H1 (cell line): Measurements from ENCODE around the gene ZNRF3. TPM values are rescaled to one million over a fixed set of nuclear protein-coding genes. Genes with fewer than 3 reads are reported as not detected.

Experiments
- CTCF ChIA-PET: fragments of 300-600 bp; sonication (Branson Sonifier 250); formaldehyde crosslinking; loops from one replicate; lab custom pipeline; 2021; ENCODE audit not compliant: partially characterized antibody; lab: Charles Lee
- POLR2A ChIA-PET: fragments of 300-600 bp; sonication (Branson Sonifier 250); formaldehyde crosslinking; loops from one replicate; lab custom pipeline; 2021; ENCODE audit warnings: inconsistent platforms; ENCODE audit not compliant: partially characterized antibody; lab: Charles Lee
- DNase-seq, 2 experiments: peaks; one replicate each; pipeline versions ENCODE4 v3.0.0 to v3.0.0-alpha.2; 2010 to 2022; ENCODE audit warnings: low spot score in 2 of 2, low read depth in 1 of 2, mixed read lengths in 1 of 2
- FAIRE-seq: peaks from 2 replicates; lab custom pipeline; 2011; peaks lifted over from hg19 to GRCh38; lab: Jason Lieb, UNC
- H2AFZ ChIP-seq: 2 replicates; pipeline ENCODE4 v1.8.1; 2012; ENCODE audit warnings: low read length, inconsistent platforms
- H2AK5ac ChIP-seq: 2 replicates; pipeline ENCODE4 v1.6.1; 2013; ENCODE audit warnings: low read depth, low read length
- H2BK120ac ChIP-seq: replicated peaks from 2 replicates; pipeline ENCODE3; 2013; ENCODE audit warnings: low read depth, low read length, inconsistent platforms
- H2BK12ac ChIP-seq: 2 replicates; pipeline ENCODE4 v1.6.1; 2013; ENCODE audit warnings: low read depth, low read length
- H2BK15ac ChIP-seq: 2 replicates; pipeline ENCODE4 v1.6.1; 2013; ENCODE audit warnings: low read length
- H2BK20ac ChIP-seq: 2 replicates; pipeline ENCODE4 v1.6.1; 2013; ENCODE audit warnings: low read length
- H2BK5ac ChIP-seq: 2 replicates; pipeline ENCODE4 v1.6.1; 2013; ENCODE audit warnings: low read depth, low read length
- H3K14ac ChIP-seq: 2 replicates; pipeline ENCODE4 v1.6.1; 2013; ENCODE audit warnings: inconsistent platforms; ENCODE audit not compliant: insufficient read length
- H3K18ac ChIP-seq: 2 replicates; pipeline ENCODE4 v1.6.1; 2013; ENCODE audit warnings: low read length; ENCODE audit errors: extremely low read depth
- H3K23ac ChIP-seq: 2 replicates; pipeline ENCODE4 v1.6.1; 2013; ENCODE audit warnings: inconsistent platforms; ENCODE audit not compliant: insufficient read length
- H3K23me2 ChIP-seq: 2 replicates; pipeline ENCODE4 v1.6.1; 2013; ENCODE audit warnings: low read depth, low read length
- H3K27ac ChIP-seq: 2 replicates; pipeline ENCODE4 v1.6.1; 2011; ENCODE audit warnings: low read depth, low read length, inconsistent platforms
- H3K27me3 ChIP-seq, 4 experiments: replicated peaks in 1 of 4; 1 replicate in 1 of 4; 2 replicates in 3 of 4; pipeline versions ENCODE4 v1.6.1 to v1.8.1; 2011 to 2013; ENCODE audit warnings: low read length in 3 of 4, mild to moderate bottlenecking in 3 of 4, inconsistent platforms in 2 of 4, mixed read lengths in 2 of 4, moderate library complexity in 1 of 4; ENCODE audit not compliant: control insufficient read depth in 3 of 4, insufficient read depth in 3 of 4; ENCODE audit errors: extremely low read depth in 1 of 4
- H3K36me3 ChIP-seq, 4 experiments: 2 replicates each; pipeline versions ENCODE4 v1.6.1 to v1.8.1; 2011 to 2013; ENCODE audit warnings: mild to moderate bottlenecking in 4 of 4, low read length in 3 of 4, moderate library complexity in 2 of 4, control low read depth in 1 of 4, inconsistent platforms in 1 of 4; ENCODE audit not compliant: insufficient read depth in 4 of 4, control insufficient read depth in 2 of 4
- H3K4ac ChIP-seq: replicated peaks from 2 replicates; pipeline ENCODE3; 2013; ENCODE audit warnings: low read length, low read depth, mixed read lengths, inconsistent platforms; ENCODE audit not compliant: insufficient read length
- H3K4me1 ChIP-seq, 4 experiments: replicated peaks in 1 of 4; 1 replicate in 1 of 4; 2 replicates in 3 of 4; pipeline versions ENCODE4 v1.6.1 to v1.8.1; 2011 to 2013; ENCODE audit warnings: low read length in 3 of 4, inconsistent platforms in 2 of 4, mixed read lengths in 1 of 4; ENCODE audit not compliant: insufficient read depth in 4 of 4, control insufficient read depth in 3 of 4
- H3K4me2 ChIP-seq, 2 experiments: 2 replicates each; pipeline versions ENCODE4 v1.6.1 to v1.8.1; 2011 to 2013; ENCODE audit warnings: low read depth in 2 of 2, low read length in 2 of 2, control low read depth in 1 of 2, inconsistent platforms in 1 of 2, mild to moderate bottlenecking in 1 of 2; ENCODE audit not compliant: insufficient read depth in 1 of 2
- H3K4me3 ChIP-seq, 4 experiments: fragments of 200-600, 300-600 bp in 1 of 4; sonication (generic), shearing (Covaris generic), sonication (Bioruptor Twin) in 1 of 4; 2 replicates each; pipeline versions ENCODE4 v1.5.1 to v1.8.1; 2011 to 2016; ENCODE audit warnings: low read length in 4 of 4, low read depth in 3 of 4, control low read depth in 2 of 4, inconsistent platforms in 2 of 4, mild to moderate bottlenecking in 2 of 4, mixed read lengths in 1 of 4, moderate library complexity in 1 of 4; ENCODE audit not compliant: insufficient read depth in 2 of 4; ENCODE audit errors: extremely low read depth in 1 of 4
- H3K56ac ChIP-seq: replicated peaks from 2 replicates; pipeline ENCODE3; 2013; ENCODE audit warnings: low read depth, mild to moderate bottlenecking, mixed read lengths, low read length, inconsistent platforms; ENCODE audit not compliant: insufficient read length
- H3K79me1 ChIP-seq: 2 replicates; pipeline ENCODE4 v1.6.1; 2013; ENCODE audit warnings: low read depth, low read length, control low read depth
- H3K79me2 ChIP-seq, 2 experiments: 2 replicates each; pipeline versions ENCODE4 v1.6.1 to v1.8.1; 2012 to 2013; ENCODE audit warnings: low read length in 2 of 2, mild to moderate bottlenecking in 2 of 2, inconsistent platforms in 1 of 2; ENCODE audit not compliant: insufficient read depth in 2 of 2, control insufficient read depth in 1 of 2
- H3K9ac ChIP-seq, 4 experiments: replicated peaks in 1 of 4; 1 replicate in 1 of 4; 2 replicates in 3 of 4; pipeline versions ENCODE4 v1.6.1 to v1.8.1; 2011 to 2013; ENCODE audit warnings: low read depth in 3 of 4, low read length in 3 of 4, control low read depth in 2 of 4, mild to moderate bottlenecking in 2 of 4, moderate library complexity in 2 of 4, inconsistent platforms in 1 of 4; ENCODE audit errors: extremely low read depth in 1 of 4
- H3K9me3 ChIP-seq, 2 experiments: 2 replicates each; pipeline versions ENCODE4 v1.6.1 to v1.8.1; 2012 to 2013; ENCODE audit warnings: mild to moderate bottlenecking in 2 of 2, moderate library complexity in 2 of 2, control low read depth in 1 of 2, inconsistent platforms in 1 of 2, low read depth in 1 of 2, low read length in 1 of 2, mixed read lengths in 1 of 2; ENCODE audit not compliant: insufficient read depth in 2 of 2
- H4K20me1 ChIP-seq, 2 experiments: replicated peaks in 1 of 2; 2 replicates each; pipeline versions ENCODE3 to v1.8.1; 2011 to 2013; ENCODE audit warnings: inconsistent platforms in 2 of 2, low read length in 2 of 2, mild to moderate bottlenecking in 1 of 2; ENCODE audit not compliant: insufficient read depth in 2 of 2, control insufficient read depth in 1 of 2
- H4K5ac ChIP-seq: 2 replicates; pipeline ENCODE4 v1.6.1; 2013; ENCODE audit warnings: low read length, low read depth, mixed read lengths, inconsistent platforms; ENCODE audit not compliant: insufficient read length
- H4K8ac ChIP-seq: 2 replicates; pipeline ENCODE4 v1.8.0; 2013; ENCODE audit warnings: mild to moderate bottlenecking, moderate library complexity, low read length, inconsistent platforms; ENCODE audit not compliant: insufficient read depth; ENCODE audit errors: extremely low read depth
- H4K91ac ChIP-seq: replicated peaks from 2 replicates; pipeline ENCODE3; 2013; ENCODE audit warnings: low read length, mixed read lengths, inconsistent platforms; ENCODE audit not compliant: insufficient read length
- BCL11A ChIP-seq, 2 experiments: IDR thresholded peaks; one replicate each; pipeline ENCODE4 v1.6.1; 2011; ENCODE audit warnings: low read depth in 2 of 2, low read length in 2 of 2, mild to moderate bottlenecking in 2 of 2
- GABPA ChIP-seq: IDR thresholded peaks from 2 replicates; pipeline ENCODE4 v1.6.1; 2011; ENCODE audit warnings: mild to moderate bottlenecking, low read length, moderate library complexity, borderline replicate concordance; ENCODE audit not compliant: insufficient read depth
- PHF8 ChIP-seq: fragments of 200-600 bp; sonication (generic); conservative IDR thresholded peaks from 2 replicates; pipeline ENCODE4 v1.7.1; 2012; ENCODE audit warnings: low read depth, mild to moderate bottlenecking, inconsistent platforms, low read length, moderate library complexity
- WGBS, 2 experiments: shearing (Covaris generic) in 1 of 2; methylation state at CpG; one replicate each; pipeline versions ENCODE4 v1.1.6 to v1.1.7; 2013 to 2015; ENCODE audit warnings: low lambda C conversion rate in 2 of 2, mixed read lengths in 2 of 2, inconsistent platforms in 1 of 2, low coverage in 1 of 2, missing lambda C conversion rate in 1 of 2; ENCODE audit not compliant: insufficient replicate concordance in 2 of 2, insufficient coverage in 1 of 2, insufficient read length in 1 of 2; ENCODE audit errors: extremely low coverage in 1 of 2, missing lambda C conversion rate in 1 of 2; 5-methylcytosine and 5-hydroxymethylcytosine counted together
- polyA plus RNA-seq, 7 experiments: library from polyadenylated mRNA; depleted of rRNA in 3 of 7; stranded (reverse) in 5 of 7; unstranded in 2 of 7; fragments of >200 nt in 5 of 7; fragments of 200-250 nt in 2 of 7; gene quantifications; 1 replicate in 5 of 7; 2 replicates in 1 of 7; 4 replicates in 1 of 7; pipeline versions ENCODE4 v1.2.1 to v1.2.3, GENCODE V29; 2011 to 2013; ENCODE audit warnings: missing spikeins in 2 of 7, mixed read lengths in 2 of 7
- total RNA-seq: library from RNA; stranded (reverse); fragmentation: NEBNext Ultra II Directional; extraction: Animal tissue kit (Norgen Biotek cat#: 25700); gene quantifications from 2 replicates; pipeline ENCODE4 v1.2.1, GENCODE V29; 2021

Gene ZNRF3
- total and polyA plus RNA-seq, 2 of the 8 experiments (the other 6 are each of a cell fraction or from before 2014, with no cell fraction given), result 14.1 to 21.7 TPM

GRCh38 chr22:28998681-28999080 lies 115.3 kb downstream of the ZNRF3 start:
- Histone ChIP-seq H2BK12ac (0 out of 2 replicates have a peak overlapping the region, but pooled peaks have one; percentile 40), H3K4me3 (no peak overlapping the region), H2AFZ (no peak overlapping the region), H4K20me1 (no peaks in the 10 kb centered on the region), H4K8ac (no peak overlapping the region), H4K5ac (peak overlapping the region; percentile 41), H3K27me3 (no peaks in the 10 kb centered on the region), H3K4me1 (peaks cover 6 to 13% (median 8%) of the 10 kb centered on the region in 4 experiments), H3K79me2 (peaks cover 0 to 36% of the 10 kb centered on the region in 2 experiments; a peak in 3 of 4 replicates), H4K91ac (no peak overlapping the region), H3K18ac (no peak overlapping the region; the same call in 1 of the 2 replicates), H3K23ac (no peak overlapping the region), H3K36me3 (no peaks in the 10 kb centered on the region), H2BK5ac (no peak overlapping the region), H3K79me1 (no peaks in the 10 kb centered on the region; the same call in 1 of the 2 replicates), H3K9me3 (no peaks in the 10 kb centered on the region), H2AK5ac (no peak overlapping the region; the same call in 1 of the 2 replicates), H3K56ac (no peak overlapping the region), H2BK15ac (no peak overlapping the region), H3K4ac (no peak overlapping the region), H3K27ac (no peak overlapping the region), H2BK20ac (no peak overlapping the region), H3K23me2 (no peaks in the 10 kb centered on the region), H3K14ac (no peak overlapping the region), H3K4me2 (no peak overlapping the region), H2BK120ac (no peak overlapping the region), H3K9ac (no peak overlapping the region)
- WGBS, 2 experiments, result 95% methylated on average over 3 of the region's 3 CpGs; no CpG with 5 or more reads in 1 of the 2 experiments
- TF ChIP-seq GABPA (no peak), PHF8 (no peak), BCL11A (IDR thresholded peaks at IDR 0.05; ENCODE audit: low read depth in 2 of 2, low read length in 2 of 2) (no peak)
- CTCF ChIA-PET, result interaction anchor here (0.7 to 1.7 kb wide), 7 partner anchors 14 to 244 kb away, joined by 3 to 4 read pairs (median 3); no protein-coding TSS in a partner anchor
- FAIRE-seq (no peak), DNase-seq (no peak)
- POLR2A ChIA-PET, result interaction anchor here (1.1 to 3.5 kb wide), 2 partner anchors 10 to 13 kb away, joined by 3 to 15 read pairs; no protein-coding TSS in a partner anchor
